OCI-LY7 (cell line): ENCODE measurements around the gene AP1S1. TPM values are rescaled to one million over a fixed set of nuclear protein-coding genes. Genes with fewer than 3 reads are reported as not detected.

ENCODE experiments used
- BruUV-seq: library from RNA; stranded (reverse); fragments of 400-500 nt; replicated peaks from 2 replicates; lab custom pipeline; 2021; lab: Mats Ljungman, UMichigan
- CTCF ChIA-PET: fragments of 300-600 bp; sonication (Branson Sonifier 250); formaldehyde crosslinking; loops from one replicate; lab custom pipeline; 2022; ENCODE audit warnings: antibody characterized with exemption; ENCODE audit not compliant: unreplicated experiment; lab: Charles Lee
- POLR2A ChIA-PET: fragments of 300-600 bp; sonication (Branson Sonifier 250); formaldehyde crosslinking; loops from one replicate; lab custom pipeline; 2022; ENCODE audit warnings: antibody characterized with exemption; lab: Charles Lee
- DNase-seq: peaks from one replicate; pipeline ENCODE4 v3.0.0-alpha.2; 2015; ENCODE audit warnings: low spot score
- H2AFZ ChIP-seq: fragments of 200-600 bp; sonication (generic), shearing (Covaris generic); 2 replicates; pipeline ENCODE4 v1.6.1; 2014; ENCODE audit warnings: mild to moderate bottlenecking, antibody characterized with exemption, low read length, moderate library complexity
- H3K27ac ChIP-seq: fragments of 200-600 bp; sonication (generic); 2 replicates; pipeline ENCODE4 v1.5.1; 2014; ENCODE audit warnings: mixed run types, low read depth, mild to moderate bottlenecking, moderate library complexity, low read length, inconsistent platforms; ENCODE audit not compliant: poor library complexity, severe bottlenecking
- H3K36me3 ChIP-seq: fragments of 200-600 bp; sonication (generic); 2 replicates; pipeline ENCODE4 v1.6.1; 2014; ENCODE audit warnings: mild to moderate bottlenecking, antibody characterized with exemption, low read length, moderate library complexity, mixed read lengths; ENCODE audit not compliant: insufficient read depth
- H3K4me1 ChIP-seq: fragments of 200-600 bp; sonication (generic); 2 replicates; pipeline ENCODE4 v1.5.1; 2014; ENCODE audit warnings: mild to moderate bottlenecking, low read length; ENCODE audit not compliant: insufficient read depth, poor library complexity, severe bottlenecking
- H3K4me2 ChIP-seq: fragments of 200-600 bp; sonication (generic); 2 replicates; pipeline ENCODE4 v1.6.1; 2014; ENCODE audit warnings: mild to moderate bottlenecking, low read length
- H3K4me3 ChIP-seq: fragments of 200-600 bp; sonication (generic); 2 replicates; pipeline ENCODE4 v1.5.1; 2014; ENCODE audit warnings: mild to moderate bottlenecking, low read depth, low read length; ENCODE audit not compliant: poor library complexity, severe bottlenecking
- H3K79me2 ChIP-seq: fragments of 200-600 bp; sonication (generic); 2 replicates; pipeline ENCODE4 v1.6.1; 2016; ENCODE audit warnings: low read depth, mild to moderate bottlenecking, low read length, moderate library complexity, mixed read lengths; ENCODE audit not compliant: insufficient read depth
- H3K9me2 ChIP-seq: fragments of 200-600 bp; sonication (generic); 2 replicates; pipeline ENCODE4 v1.6.1; 2016; ENCODE audit warnings: mild to moderate bottlenecking, low read length, mixed read lengths; ENCODE audit not compliant: insufficient read depth
- H3K9me3 ChIP-seq: fragments of 200-600 bp; sonication (generic); 2 replicates; pipeline ENCODE4 v1.6.1; 2014; ENCODE audit warnings: mild to moderate bottlenecking, mixed run types, low read length, mixed read lengths
- H4K20me1 ChIP-seq: fragments of 200-600 bp; sonication (generic); 2 replicates; pipeline ENCODE4 v1.6.1; 2014; ENCODE audit warnings: mild to moderate bottlenecking, antibody characterized with exemption, low read length, moderate library complexity, mixed read lengths; ENCODE audit not compliant: insufficient read depth
- CTCF ChIP-seq: fragments of 200-600 bp; sonication (generic); conservative IDR thresholded peaks from 2 replicates; pipeline ENCODE4 v1.5.1; 2014; ENCODE audit warnings: mild to moderate bottlenecking, antibody characterized with exemption, low read length, moderate library complexity, mixed read lengths
- EZH2phosphoT487 ChIP-seq: fragments of 200-600 bp; sonication (generic); IDR thresholded peaks from 2 replicates; pipeline ENCODE4 v1.6.1; 2018; ENCODE audit warnings: low read depth, borderline replicate concordance, mild to moderate bottlenecking, mixed run types, antibody characterized with exemption, low read length, moderate library complexity, mixed read lengths
- intact Hi-C: fragments of 100-400 bp; cut with micrococcal nuclease; formaldehyde crosslinking; loops from one replicate; pipeline ENCODE4 v1.10.0; 2022; ENCODE audit not compliant: unreplicated experiment
- total RNA-seq, 2 experiments: library from RNA; depleted of rRNA in 1 of 2; stranded (reverse); fragments of >200 nt in 1 of 2; shearing (Covaris generic) in 1 of 2; gene quantifications; 2 replicates each; pipeline ENCODE4 v1.2.3, GENCODE V29; 2014 to 2022

Gene AP1S1
- total RNA-seq, 2 experiments from 2014 or later = 57.9 to 67.3 TPM

- intact Hi-C loops = no loop called here
- H3K36me3 ChIP-seq = no peaks in the 10 kb centered on the region
- no peak for TF ChIP-seq CTCF
- no peak for TF ChIP-seq EZH2phosphoT487
- CTCF ChIA-PET = no interaction called here
- POLR2A ChIA-PET = no interaction called here
- H2AFZ ChIP-seq = no peak overlapping the region
- no TSS peak for BruUV-seq
- peaks cover 20% of the 10 kb centered on the region for H3K4me1 ChIP-seq
- H4K20me1 ChIP-seq = no peaks in the 10 kb centered on the region
- no peak overlapping the region for H3K4me2 ChIP-seq
- H3K9me2 ChIP-seq = no peaks in the 10 kb centered on the region
- H3K79me2 ChIP-seq = no peaks in the 10 kb centered on the region
- H3K27ac ChIP-seq = no peak overlapping the region
- no peak overlapping the region for H3K4me3 ChIP-seq
- DNase-seq = no peak
- H3K9me3 ChIP-seq = no peaks in the 10 kb centered on the region
Measured at GRCh38 chr7:101177644-101178043, 23.4 kb downstream of the AP1S1 start.

- Histone ChIP-seq H3K79me2 (no peaks in the 10 kb centered on the region), H3K36me3 (no peaks in the 10 kb centered on the region), H3K4me1 (peaks cover 13% of the 10 kb centered on the region), H3K4me3 (no peak overlapping the region), H3K9me3 (no peaks in the 10 kb centered on the region), H4K20me1 (no peaks in the 10 kb centered on the region), H2AFZ (no peak overlapping the region), H3K4me2 (no peak overlapping the region), H3K9me2 (no peaks in the 10 kb centered on the region), H3K27ac (no peak overlapping the region)
- CTCF ChIA-PET = no interaction called here
- intact Hi-C loops = no loop called here
- no TSS peak for BruUV-seq
- TF ChIP-seq EZH2phosphoT487 (no peak), CTCF (no peak)
- no peak for DNase-seq
- POLR2A ChIA-PET = no interaction called here
Measured at GRCh38 chr7:101179117-101179516, 24.8 kb downstream of the AP1S1 start.

- no peak overlapping the region for H3K4me3 ChIP-seq
- no peaks in the 10 kb centered on the region for H3K9me2 ChIP-seq
- no peaks in the 10 kb centered on the region for H3K36me3 ChIP-seq
- H3K9me3 ChIP-seq = no peaks in the 10 kb centered on the region
- intact Hi-C loops = no loop called here
- BruUV-seq = no TSS peak
- DNase-seq = no peak
- no peak overlapping the region for H3K27ac ChIP-seq
- no peaks in the 10 kb centered on the region for H3K79me2 ChIP-seq
- ChIA-PET CTCF (no interaction called here), POLR2A (no interaction called here)
- no peaks in the 10 kb centered on the region for H4K20me1 ChIP-seq
- no peak overlapping the region for H2AFZ ChIP-seq
- no peak overlapping the region for H3K4me2 ChIP-seq
- peaks cover 8% of the 10 kb centered on the region for H3K4me1 ChIP-seq
- TF ChIP-seq CTCF = no peak
- TF ChIP-seq EZH2phosphoT487 = no peak
Measured at GRCh38 chr7:101179713-101180112, 25.4 kb downstream of the AP1S1 start.
